Measurements from ENCODE around the gene TBX10.

The TBX10 gene

GRCh38 chr11:67583247-67584204 lies 56.0 kb downstream of the TBX10 start, which contains the start of gene GSTP1:
GSTP1 (plus strand) TSS chr11:67583812; CDS start chr11:67583844, 32 bp downstream.
- peak; percentile 90 for DNase-seq (ENCODE audit: low spot score)
- Histone ChIP-seq H2AFZ (ENCODE audit: low read length) (peak within 1 kb of the TSS; percentile 92), H4K8ac (ENCODE audit: low read depth, low read length) (peak within 1 kb of the TSS; percentile 7), H3K4me2 (ENCODE audit: insufficient read depth, low read length, poor library complexity, severe bottlenecking) (peak within 1 kb of the TSS; percentile 84), H3K27ac (replicated peaks; ENCODE audit: low read length) (peak within 1 kb of the TSS; percentile 71), H2BK12ac (ENCODE audit: low read length) (no peak within 1 kb of the TSS), H3K4ac (ENCODE audit: low read length) (peak within 1 kb of the TSS; percentile 66), H3K27me3 (ENCODE audit: control insufficient read depth in 3 of 3, insufficient read depth in 3 of 3, low read depth in 1 of 3, low read length in 3 of 3) (peaks cover 0 to 24% (median 11%) of the 10 kb centered on the region in 3 experiments), H2AK5ac (ENCODE audit: low read depth, low read length) (peak within 1 kb of the TSS; percentile 96), H3K18ac (ENCODE audit: low read length) (peak within 1 kb of the TSS; percentile 99), H3K4me3 (ENCODE audit: low read length in 2 of 2) (peak within 1 kb of the TSS; percentile 87 to 88), H3K14ac (ENCODE audit: low read length) (no peak within 1 kb of the TSS), H4K91ac (ENCODE audit: low read depth, low read length, poor library complexity) (peak within 1 kb of the TSS; percentile 81), H3K9ac (ENCODE audit: low read depth, low read length, poor library complexity) (peak within 1 kb of the TSS; percentile 92), H3K36me3 (replicated peaks in 1 of 2; ENCODE audit: control insufficient read depth in 2 of 2, insufficient read depth in 2 of 2, low read length in 2 of 2) (peaks cover 20 to 39% of the 10 kb centered on the region in 2 donors), H3K9me3 (replicated peaks in 1 of 2; ENCODE audit: control insufficient read depth in 2 of 2, insufficient read depth in 1 of 2, low read depth in 1 of 2, low read length in 2 of 2) (peaks cover 3 to 6% of the 10 kb centered on the region in 2 donors), H3K4me1 (ENCODE audit: control insufficient read depth in 2 of 2, insufficient read depth in 1 of 2, low read depth in 1 of 2, low read length in 2 of 2) (peaks cover 16 to 25% of the 10 kb centered on the region in 2 donors), H3K23ac (ENCODE audit: low read depth, low read length, poor library complexity) (peak within 1 kb of the TSS; percentile 100), H2BK15ac (ENCODE audit: low read length) (peak within 1 kb of the TSS; percentile 50), H3K79me1 (ENCODE audit: low read depth, low read length) (peaks cover 21% of the 10 kb centered on the region), H2BK5ac (ENCODE audit: low read length) (peak within 1 kb of the TSS; percentile 94), H2BK120ac (ENCODE audit: low read depth, low read length) (peak within 1 kb of the TSS; percentile 33)
- no CpG with 5 or more reads among the region's 81 CpGs for WGBS, 2 donors (ENCODE audit: extremely low coverage in 2 of 2, insufficient read length in 2 of 2, insufficient replicate concordance in 1 of 2)

- Histone ChIP-seq H3K4me3 (ENCODE audit: low read length in 2 of 2) (no peak overlapping the region), H3K36me3 (replicated peaks in 1 of 2; ENCODE audit: control insufficient read depth in 2 of 2, insufficient read depth in 2 of 2, low read length in 2 of 2) (peaks cover 17 to 26% of the 10 kb centered on the region in 2 donors), H3K18ac (ENCODE audit: low read length) (no peak overlapping the region), H3K27ac (replicated peaks; ENCODE audit: low read length) (no peak overlapping the region), H3K4ac (ENCODE audit: low read length) (no peak overlapping the region), H3K9me3 (replicated peaks in 1 of 2; ENCODE audit: control insufficient read depth in 2 of 2, insufficient read depth in 1 of 2, low read depth in 1 of 2, low read length in 2 of 2) (peaks cover 6 to 7% of the 10 kb centered on the region in 2 donors), H3K9ac (ENCODE audit: low read depth, low read length, poor library complexity) (no peak overlapping the region), H3K23ac (ENCODE audit: low read depth, low read length, poor library complexity) (no peak overlapping the region), H2BK15ac (ENCODE audit: low read length) (no peak overlapping the region), H3K14ac (ENCODE audit: low read length) (no peak overlapping the region), H3K4me1 (ENCODE audit: control insufficient read depth in 2 of 2, insufficient read depth in 1 of 2, low read depth in 1 of 2, low read length in 2 of 2) (peaks cover 16 to 25% of the 10 kb centered on the region in 2 donors), H2AK5ac (ENCODE audit: low read depth, low read length) (no peak overlapping the region), H3K79me1 (ENCODE audit: low read depth, low read length) (peaks cover 21% of the 10 kb centered on the region), H2BK12ac (ENCODE audit: low read length) (no peak overlapping the region), H2BK5ac (ENCODE audit: low read length) (no peak overlapping the region), H2BK120ac (ENCODE audit: low read depth, low read length) (no peak overlapping the region), H3K4me2 (ENCODE audit: insufficient read depth, low read length, poor library complexity, severe bottlenecking) (no peak overlapping the region), H4K91ac (ENCODE audit: low read depth, low read length, poor library complexity) (no peak overlapping the region), H2AFZ (ENCODE audit: low read length) (no peak overlapping the region), H3K27me3 (ENCODE audit: control insufficient read depth in 3 of 3, insufficient read depth in 3 of 3, low read depth in 1 of 3, low read length in 3 of 3) (peaks cover 0 to 40% (median 11%) of the 10 kb centered on the region in 3 experiments), H4K8ac (ENCODE audit: low read depth, low read length) (no peak overlapping the region)
- no CpG with 5 or more reads among the region's 4 CpGs for whole genome bisulfite sequencing, 2 donors (ENCODE audit: extremely low coverage in 2 of 2, insufficient read length in 2 of 2, insufficient replicate concordance in 1 of 2)
- DNase-seq (ENCODE audit: low spot score), result no peak
Measured at GRCh38 chr11:67582011-67582410, 57.6 kb downstream of the TBX10 start.

GRCh38 chr11:67581469-67581868 lies 58.1 kb downstream of the TBX10 start:
- no peak overlapping the region for H4K8ac ChIP-seq (ENCODE audit: low read depth, low read length)
- H3K27me3 ChIP-seq (ENCODE audit: control insufficient read depth in 3 of 3, insufficient read depth in 3 of 3, low read depth in 1 of 3, low read length in 3 of 3), result peaks cover 0 to 45% (median 11%) of the 10 kb centered on the region in 3 experiments
- no peak overlapping the region for H2AFZ ChIP-seq (ENCODE audit: low read length)
- H2BK5ac ChIP-seq (ENCODE audit: low read length), result no peak overlapping the region
- peaks cover 12 to 20% of the 10 kb centered on the region in 2 donors for H3K36me3 ChIP-seq (replicated peaks in 1 of 2; ENCODE audit: control insufficient read depth in 2 of 2, insufficient read depth in 2 of 2, low read length in 2 of 2)
- peaks cover 16 to 25% of the 10 kb centered on the region in 2 donors for H3K4me1 ChIP-seq (ENCODE audit: control insufficient read depth in 2 of 2, insufficient read depth in 1 of 2, low read depth in 1 of 2, low read length in 2 of 2)
- H3K27ac ChIP-seq (replicated peaks; ENCODE audit: low read length), result no peak overlapping the region
- H2BK120ac ChIP-seq (ENCODE audit: low read depth, low read length), result no peak overlapping the region
- H2BK12ac ChIP-seq (ENCODE audit: low read length), result no peak overlapping the region
- WGBS, 2 donors (ENCODE audit: extremely low coverage in 2 of 2, insufficient read length in 2 of 2, insufficient replicate concordance in 1 of 2), result no CpG with 5 or more reads among the region's 11 CpGs
- H2BK15ac ChIP-seq (ENCODE audit: low read length), result no peak overlapping the region
- H3K23ac ChIP-seq (ENCODE audit: low read depth, low read length, poor library complexity), result no peak overlapping the region
- no peak overlapping the region for H3K9ac ChIP-seq (ENCODE audit: low read depth, low read length, poor library complexity)
- no peak for DNase-seq (ENCODE audit: low spot score)
- no peak overlapping the region for H3K14ac ChIP-seq (ENCODE audit: low read length)
- H3K4me2 ChIP-seq (ENCODE audit: insufficient read depth, low read length, poor library complexity, severe bottlenecking), result no peak overlapping the region
- H3K4me3 ChIP-seq (ENCODE audit: low read length in 2 of 2), result no peak overlapping the region
- H4K91ac ChIP-seq (ENCODE audit: low read depth, low read length, poor library complexity), result no peak overlapping the region
- H3K79me1 ChIP-seq (ENCODE audit: low read depth, low read length), result peaks cover 21% of the 10 kb centered on the region
- peaks cover 4 to 7% of the 10 kb centered on the region in 2 donors for H3K9me3 ChIP-seq (replicated peaks in 1 of 2; ENCODE audit: control insufficient read depth in 2 of 2, insufficient read depth in 1 of 2, low read depth in 1 of 2, low read length in 2 of 2)
- H2AK5ac ChIP-seq (ENCODE audit: low read depth, low read length), result no peak overlapping the region
- no peak overlapping the region for H3K4ac ChIP-seq (ENCODE audit: low read length)
- no peak overlapping the region for H3K18ac ChIP-seq (ENCODE audit: low read length)

Data from neuronal stem cell (in vitro differentiated cells).